Spleen (tissue), 11 donors: ENCODE measurements around the gene SLC22A1. TPM values are rescaled to one million over a fixed set of nuclear protein-coding genes. Genes with fewer than 3 reads are reported as not detected.
A peak's percentile ranks its signal among the peaks of the same experiment; 100 is the strongest.

Source experiments
- DNase-seq: peaks from one replicate; pipeline ENCODE4 v3.0.0-alpha.2; 2020
- H3K27ac ChIP-seq, 8 donors: fragments of 200-600 bp; sonication (generic) in 7 of 8; 1 replicate in 4 of 8; 2 replicates in 4 of 8; pipeline versions ENCODE4 v1.5.0 to v1.8.0; 2016 to 2021; ENCODE audit warnings: inconsistent platforms in 4 of 8, mild to moderate bottlenecking in 4 of 8, moderate library complexity in 1 of 8
- H3K27me3 ChIP-seq, 7 donors: fragments of 200-600 bp; sonication (generic) in 6 of 7; replicated peaks in 1 of 7; 1 replicate in 4 of 7; 2 replicates in 3 of 7; pipeline versions ENCODE4 v1.5.0 to v1.8.0; 2016 to 2021; ENCODE audit warnings: inconsistent platforms in 3 of 7, mild to moderate bottlenecking in 1 of 7
- H3K36me3 ChIP-seq, 6 donors: fragments of 200-600 bp; sonication (generic) in 5 of 6; 1 replicate in 4 of 6; 2 replicates in 2 of 6; pipeline versions ENCODE4 v1.5.0 to v1.8.0; 2016 to 2021; ENCODE audit warnings: inconsistent platforms in 2 of 6
- H3K4me1 ChIP-seq, 6 donors: fragments of 200-600 bp; sonication (generic) in 5 of 6; 1 replicate in 3 of 6; 2 replicates in 3 of 6; pipeline versions ENCODE4 v1.5.0 to v1.8.0; 2016 to 2021; ENCODE audit warnings: inconsistent platforms in 3 of 6
- H3K4me3 ChIP-seq, 8 donors: fragments of 200-600 bp; sonication (generic) in 7 of 8; 1 replicate in 4 of 8; 2 replicates in 4 of 8; pipeline versions ENCODE4 v1.5.0 to v1.8.0; 2016 to 2021; ENCODE audit warnings: inconsistent platforms in 4 of 8, mild to moderate bottlenecking in 4 of 8, moderate library complexity in 2 of 8
- H3K9me3 ChIP-seq, 8 donors: fragments of 200-600 bp; sonication (generic) in 7 of 8; 1 replicate in 4 of 8; 2 replicates in 4 of 8; pipeline versions ENCODE4 v1.5.0 to v1.8.0; 2016 to 2021; ENCODE audit warnings: inconsistent platforms in 4 of 8
- POLR2A ChIP-seq, 3 donors: fragments of 450-650 bp; IDR thresholded peaks; one replicate each; pipeline ENCODE4 v1.5.1; 2017; ENCODE audit warnings: antibody characterized with exemption in 3 of 3, mild to moderate bottlenecking in 1 of 3
- POLR2AphosphoS5 ChIP-seq, 3 donors: sonication (generic); formaldehyde crosslinking; IDR thresholded peaks; one replicate each; pipeline ENCODE4 v1.5.1; 2017; ENCODE audit warnings: antibody characterized with exemption in 3 of 3
- WGBS, 5 donors: extraction: QIAGEN DNeasy Blood & Tissue Kit in 3 of 5; methylation state at CpG; one replicate each; pipeline versions ENCODE4 v1.1.5 to v1.1.7; 2013 to 2018; 5-methylcytosine and 5-hydroxymethylcytosine counted together
- intact Hi-C: fragments of 100-400 bp; cut with DNase I; formaldehyde crosslinking; loops from one replicate; pipeline ENCODE4 v1.15.0; 2023; ENCODE audit warnings: low total_unique reads
- polyA plus RNA-seq, 3 donors: library from polyadenylated mRNA; stranded (reverse); fragments of 200-250 nt; gene quantifications; one replicate each; pipeline ENCODE4 v1.2.1, GENCODE V29; 2013
- total RNA-seq, 7 donors: library from RNA; depleted of rRNA in 3 of 7; stranded (reverse); fragments of >200 nt in 3 of 7; fragmentation: NEBNext Ultra II Directional in 4 of 7; extraction: Animal tissue kit (Norgen Biotek cat#: 25700) in 4 of 7; gene quantifications; one replicate each; pipeline versions ENCODE4 v1.1.0 to v1.2.1, GENCODE V29; 2016 to 2021
- TF ChIP-seq, protein P1 (sequence below), 11 experiments: fragments of 200-600 bp in 7 of 11; fragments of 450-650 bp in 4 of 11; sonication (generic) in 4 of 11; IDR thresholded peaks in 8 of 11; conservative IDR thresholded peaks in 3 of 11; 1 replicate in 7 of 11; 2 replicates in 4 of 11; pipeline versions ENCODE4 v1.4.0 to v1.8.0; 2016 to 2021; ENCODE audit warnings: antibody characterized with exemption in 11 of 11, inconsistent platforms in 4 of 11, mild to moderate bottlenecking in 1 of 11
- donor health status: healthy with polysubstance abuse.
- donor health status: DM: no; HTN: no; CAD: no; lungs with moderate emphysema.
- donor health status: DM: no; HTN: no; CAD: no.
- donor health status: Bipolar disorder and iron deficiency.
- donor health status: healthy.
- donor health status: DM: no; HTN: no; CAD: no.
- donor health status: DM: yes; HTN: yes; CAD: no.

SLC22A1 gene
- total and polyA plus RNA-seq, 10 donors: 0.23 to 6.1 (median 3.9) TPM

DNA sequence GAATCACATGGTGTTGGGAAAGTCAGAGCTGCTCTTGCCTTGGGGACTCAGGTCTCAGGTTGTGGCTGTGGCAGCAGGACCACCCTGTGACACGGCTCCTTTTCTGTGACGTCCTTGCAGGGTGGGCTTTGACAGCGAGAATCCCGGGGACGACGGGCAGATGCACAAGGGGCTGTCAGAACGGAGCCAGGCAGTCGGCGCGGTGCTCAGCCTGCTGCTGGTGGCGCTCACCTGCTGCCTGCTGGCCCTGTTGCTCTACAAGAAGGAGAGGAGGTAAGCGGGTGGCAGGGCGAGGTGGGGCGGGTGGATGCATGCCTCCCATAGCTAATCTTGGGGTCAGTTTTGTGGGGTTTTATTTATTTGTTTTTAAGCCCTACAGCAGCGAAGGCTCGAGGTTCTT is 19.2 kb upstream of the SLC22A1 start:
- H3K4me1 ChIP-seq: peaks cover 0 to 29% (median 9%) of the 10 kb centered on the region in 6 donors
- H3K4me3 ChIP-seq: no peak overlapping the region
- peaks cover 0 to 100% (median 71%) of the 10 kb centered on the region in 6 donors for H3K36me3 ChIP-seq
- no peak for DNase-seq
- no peaks in the 10 kb centered on the region for H3K9me3 ChIP-seq
- no peaks in the 10 kb centered on the region for H3K27me3 ChIP-seq
- WGBS, 5 donors: 93 to 97% (median 95%) methylated on average over 16 of the region's 16 CpGs
- TF ChIP-seq POLR2A (IDR thresholded peaks at IDR 0.05) (no peak), POLR2AphosphoS5 (IDR thresholded peaks at IDR 0.05) (no peak)
- TF ChIP-seq, protein P1, sequence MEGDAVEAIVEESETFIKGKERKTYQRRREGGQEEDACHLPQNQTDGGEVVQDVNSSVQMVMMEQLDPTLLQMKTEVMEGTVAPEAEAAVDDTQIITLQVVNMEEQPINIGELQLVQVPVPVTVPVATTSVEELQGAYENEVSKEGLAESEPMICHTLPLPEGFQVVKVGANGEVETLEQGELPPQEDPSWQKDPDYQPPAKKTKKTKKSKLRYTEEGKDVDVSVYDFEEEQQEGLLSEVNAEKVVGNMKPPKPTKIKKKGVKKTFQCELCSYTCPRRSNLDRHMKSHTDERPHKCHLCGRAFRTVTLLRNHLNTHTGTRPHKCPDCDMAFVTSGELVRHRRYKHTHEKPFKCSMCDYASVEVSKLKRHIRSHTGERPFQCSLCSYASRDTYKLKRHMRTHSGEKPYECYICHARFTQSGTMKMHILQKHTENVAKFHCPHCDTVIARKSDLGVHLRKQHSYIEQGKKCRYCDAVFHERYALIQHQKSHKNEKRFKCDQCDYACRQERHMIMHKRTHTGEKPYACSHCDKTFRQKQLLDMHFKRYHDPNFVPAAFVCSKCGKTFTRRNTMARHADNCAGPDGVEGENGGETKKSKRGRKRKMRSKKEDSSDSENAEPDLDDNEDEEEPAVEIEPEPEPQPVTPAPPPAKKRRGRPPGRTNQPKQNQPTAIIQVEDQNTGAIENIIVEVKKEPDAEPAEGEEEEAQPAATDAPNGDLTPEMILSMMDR (IDR thresholded peaks at IDR 0.05 in 8 of 11, conservative IDR thresholded peaks at IDR 0.05 in 3 of 11): no peak
- H3K27ac ChIP-seq: no peak overlapping the region
- intact Hi-C loops: no loop called here

DNA sequence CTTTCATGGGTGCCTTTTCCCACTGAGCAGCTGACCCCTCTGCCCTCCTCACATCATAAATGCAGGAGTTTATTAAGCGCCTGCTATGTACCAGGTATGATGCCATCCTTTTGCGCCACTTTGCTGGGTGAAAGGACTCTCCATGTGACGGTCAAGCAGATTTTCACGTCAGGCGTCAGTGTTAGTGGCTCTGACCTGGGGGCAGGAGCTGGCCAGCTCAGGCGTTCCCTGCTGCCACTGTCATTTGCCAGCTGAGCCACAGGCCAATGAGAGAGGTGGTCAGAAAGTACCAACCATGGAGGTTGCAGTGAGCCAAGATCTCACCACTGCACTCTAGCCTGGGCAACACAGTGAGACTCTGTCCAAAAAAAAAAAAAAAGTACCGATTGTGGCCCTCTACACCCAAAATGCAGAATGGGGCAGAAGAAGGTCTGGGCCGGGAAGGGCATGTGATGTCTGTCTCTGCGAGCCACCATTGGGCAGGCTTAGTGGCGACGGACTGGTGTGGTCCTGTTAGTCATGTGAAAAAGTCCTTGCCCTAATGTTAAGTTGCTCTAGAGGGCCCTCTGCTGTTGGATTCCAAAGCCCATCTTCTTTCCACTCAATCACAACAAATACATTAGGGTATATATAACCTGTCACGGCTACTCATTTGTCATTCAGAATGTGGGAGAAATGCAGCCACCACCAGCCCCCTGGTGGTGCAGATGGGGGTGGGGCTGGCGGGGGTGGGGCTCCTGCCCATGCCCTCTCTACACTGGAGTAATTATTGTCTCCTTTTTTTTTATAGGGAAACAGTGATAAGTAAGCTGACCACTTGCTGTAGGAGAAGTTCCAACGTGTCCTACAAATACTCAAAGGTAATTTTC is 18.4 kb upstream of the SLC22A1 start:
- TF ChIP-seq POLR2AphosphoS5 (IDR thresholded peaks at IDR 0.05) (no peak), POLR2A (IDR thresholded peaks at IDR 0.05) (no peak)
- TF ChIP-seq, protein P1 (IDR thresholded peaks at IDR 0.05 in 8 of 11, conservative IDR thresholded peaks at IDR 0.05 in 3 of 11): peak in 5 of 11 experiments; percentile 19 to 43 (median 37)
- intact Hi-C loops: no loop called here
- H3K27ac ChIP-seq: no peak overlapping the region
- DNase-seq: peak; percentile 58
- H3K4me1 ChIP-seq: peaks cover 0 to 29% (median 9%) of the 10 kb centered on the region in 6 donors
- no peaks in the 10 kb centered on the region for H3K27me3 ChIP-seq
- peaks cover 0 to 100% (median 67%) of the 10 kb centered on the region in 6 donors for H3K36me3 ChIP-seq
- 83 to 93% (median 88%) methylated on average over 14 of the region's 14 CpGs for WGBS, 5 donors
- no peak overlapping the region for H3K4me3 ChIP-seq
- no peaks in the 10 kb centered on the region for H3K9me3 ChIP-seq

DNA sequence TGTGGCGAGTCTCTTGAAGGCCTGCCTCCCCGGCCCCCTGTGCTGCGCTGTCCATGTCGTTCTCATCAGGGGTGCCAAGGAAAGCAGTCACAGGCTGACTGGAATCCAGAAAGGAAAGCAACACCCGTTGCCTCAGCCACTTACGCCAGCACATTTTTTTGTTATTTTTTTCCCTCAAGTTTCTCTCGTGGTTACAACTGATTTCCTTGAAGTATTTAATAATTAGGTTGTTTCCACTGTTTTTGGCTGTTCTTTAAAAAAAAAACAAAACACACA is 17.9 kb upstream of the SLC22A1 start:
- Histone ChIP-seq H3K4me1 (peaks cover 0 to 29% (median 9%) of the 10 kb centered on the region in 6 donors), H3K36me3 (peaks cover 0 to 100% (median 62%) of the 10 kb centered on the region in 6 donors), H3K4me3 (no peak overlapping the region), H3K27me3 (no peaks in the 10 kb centered on the region), H3K9me3 (no peaks in the 10 kb centered on the region), H3K27ac (no peak overlapping the region)
- intact Hi-C loops: no loop called here
- 89 to 97% (median 91%) methylated on average over 7 of the region's 7 CpGs for WGBS, 5 donors
- TF ChIP-seq, protein P1 (IDR thresholded peaks at IDR 0.05 in 8 of 11, conservative IDR thresholded peaks at IDR 0.05 in 3 of 11): no peak
- TF ChIP-seq POLR2A (IDR thresholded peaks at IDR 0.05): no peak
- no peak for TF ChIP-seq POLR2AphosphoS5 (IDR thresholded peaks at IDR 0.05)
- DNase-seq: peak; percentile 18

DNA sequence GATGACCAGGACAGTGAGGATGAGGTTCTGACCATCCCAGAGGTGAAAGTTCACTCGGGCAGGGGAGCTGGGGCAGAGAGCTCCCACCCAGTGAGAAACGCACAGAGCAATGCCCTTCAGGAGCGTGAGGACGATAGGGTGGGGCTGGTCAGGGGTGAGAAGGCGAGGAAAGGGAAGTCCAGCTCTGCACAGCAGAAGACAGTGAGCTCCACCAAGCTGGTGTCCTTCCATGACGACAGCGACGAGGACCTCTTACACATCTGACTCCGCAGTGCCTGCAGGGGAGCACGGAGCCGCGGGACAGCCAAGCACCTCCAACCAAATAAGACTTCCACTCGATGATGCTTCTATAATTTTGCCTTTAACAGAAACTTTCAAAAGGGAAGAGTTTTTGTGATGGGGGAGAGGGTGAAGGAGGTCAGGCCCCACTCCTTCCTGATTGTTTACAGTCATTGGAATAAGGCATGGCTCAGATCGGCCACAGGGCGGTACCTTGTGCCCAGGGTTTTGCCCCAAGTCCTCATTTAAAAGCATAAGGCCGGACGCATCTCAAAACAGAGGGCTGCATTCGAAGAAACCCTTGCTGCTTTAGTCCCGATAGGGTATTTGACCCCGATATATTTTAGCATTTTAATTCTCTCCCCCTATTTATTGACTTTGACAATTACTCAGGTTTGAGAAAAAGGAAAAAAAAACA is 16.6 kb upstream of the SLC22A1 start:
- 93 to 99% (median 96%) methylated on average over 20 of the region's 20 CpGs for WGBS, 5 donors
- peaks cover 0 to 21% (median 6%) of the 10 kb centered on the region in 6 donors for H3K4me1 ChIP-seq
- no peak overlapping the region for H3K27ac ChIP-seq
- DNase-seq: peak; percentile 54
- no peak overlapping the region for H3K4me3 ChIP-seq
- intact Hi-C loops: no loop called here
- no peaks in the 10 kb centered on the region for H3K27me3 ChIP-seq
- peak; percentile 4 to 61 (median 15) for TF ChIP-seq POLR2AphosphoS5 (IDR thresholded peaks at IDR 0.05)
- no peak for TF ChIP-seq POLR2A (IDR thresholded peaks at IDR 0.05)
- H3K36me3 ChIP-seq: peaks cover 0 to 100% (median 58%) of the 10 kb centered on the region in 6 donors
- H3K9me3 ChIP-seq: no peaks in the 10 kb centered on the region
